HepG2 (cell line): Measurements from ENCODE around the gene TAMALIN. TPM values are rescaled to one million over a fixed set of nuclear protein-coding genes. Genes with fewer than 3 reads are reported as not detected.

ENCODE experiments used
- ASH2L ChIP-seq: fragments of 300-600, 200-600 bp; sonication (generic); IDR thresholded peaks from 2 replicates; pipeline ENCODE4 v1.7.0; 2017; ENCODE audit warnings: low read depth, mild to moderate bottlenecking, moderate library complexity, mixed read lengths, low read length; ENCODE audit not compliant: insufficient read length
- ATAD3A ChIP-seq: sonication (generic); formaldehyde crosslinking; IDR thresholded peaks from 2 replicates; pipeline ENCODE4 v1.4.0; 2020; ENCODE audit warnings: missing genetic modification reagents
- HDAC1 ChIP-seq: sonication (generic); formaldehyde crosslinking; IDR thresholded peaks from 2 replicates; pipeline ENCODE4 v1.5.1; 2020; ENCODE audit warnings: mild to moderate bottlenecking, missing genetic modification reagents
- KDM5B ChIP-seq: sonication (generic); formaldehyde crosslinking; IDR thresholded peaks from 2 replicates; pipeline ENCODE4 v1.4.0; 2020; ENCODE audit warnings: missing genetic modification reagents, mild to moderate bottlenecking, borderline replicate concordance
- MYC ChIP-seq: sonication (generic); formaldehyde crosslinking; IDR thresholded peaks from 2 replicates; pipeline ENCODE4 v1.9.0; 2021; ENCODE audit warnings: missing genetic modification reagents, borderline replicate concordance
- SIN3A ChIP-seq: IDR thresholded peaks from 2 replicates; pipeline ENCODE4 v1.6.1; 2011; ENCODE audit warnings: low read depth, mild to moderate bottlenecking, control low read depth, low read length, borderline replicate concordance
- SRSF4 ChIP-seq: fragments of 200-400 bp; formaldehyde crosslinking; IDR thresholded peaks from one replicate; pipeline ENCODE4 v1.6.1; 2018; ENCODE audit warnings: mild to moderate bottlenecking, low read depth, low read length, moderate library complexity; ENCODE audit not compliant: poor library complexity, severe bottlenecking
- ZNF101 ChIP-seq: sonication (generic); formaldehyde crosslinking; IDR thresholded peaks from 2 replicates; pipeline ENCODE4 v1.4.0; 2020; ENCODE audit warnings: mild to moderate bottlenecking, low read depth, missing genetic modification reagents, borderline replicate concordance
- ZNF672 ChIP-seq: sonication (generic); formaldehyde crosslinking; IDR thresholded peaks from 2 replicates; pipeline ENCODE4 v1.8.1; 2022; ENCODE audit warnings: missing genetic modification reagents
- ZNF761 ChIP-seq: sonication (generic); formaldehyde crosslinking; conservative IDR thresholded peaks from 2 replicates; pipeline ENCODE4 v1.4.0; 2020; ENCODE audit warnings: mild to moderate bottlenecking, missing genetic modification reagents
- ZSCAN12 ChIP-seq: sonication (generic); formaldehyde crosslinking; IDR thresholded peaks from 2 replicates; pipeline ENCODE4 v1.9.0; 2021; ENCODE audit warnings: mild to moderate bottlenecking, missing genetic modification reagents
- ZSCAN21 ChIP-seq: sonication (generic); formaldehyde crosslinking; IDR thresholded peaks from 2 replicates; pipeline ENCODE4 v1.8.0; 2022; ENCODE audit warnings: mild to moderate bottlenecking, missing genetic modification reagents, moderate library complexity, borderline replicate concordance
- polyA plus RNA-seq, 8 experiments: library from polyadenylated mRNA; depleted of rRNA in 3 of 8; stranded (reverse) in 7 of 8; unstranded in 1 of 8; fragments of >200 nt; fragmentation: Illumina TruSeq in 4 of 8; extraction: Trizol in 4 of 8; gene quantifications; 2 replicates each; pipeline versions ENCODE4 v1.2.1 to v1.2.3, GENCODE V29; 2011 to 2016; ENCODE audit warnings: low read depth in 4 of 8, missing spikeins in 1 of 8, mixed read lengths in 1 of 8; ENCODE audit not compliant: insufficient read depth in 1 of 8
- total RNA-seq, 5 experiments: library from RNA; depleted of rRNA; stranded (reverse); fragments of >200 nt; fragmentation: Illumina TruSeq; extraction: Trizol; gene quantifications; 2 replicates each; pipeline ENCODE4 v1.2.3, GENCODE V29; 2016; ENCODE audit warnings: low read depth in 1 of 5
- TF ChIP-seq, protein P1 (sequence below): sonication (generic); formaldehyde crosslinking; IDR thresholded peaks from 2 replicates; pipeline ENCODE4 v1.9.0; 2021; ENCODE audit warnings: mild to moderate bottlenecking, missing genetic modification reagents
- TF ChIP-seq, protein P2 (sequence below): sonication (generic); formaldehyde crosslinking; IDR thresholded peaks from 2 replicates; pipeline ENCODE4 v1.4.0; 2020; ENCODE audit warnings: missing genetic modification reagents
- TF ChIP-seq, protein P3 (sequence below): sonication (generic); formaldehyde crosslinking; IDR thresholded peaks from 2 replicates; pipeline ENCODE4 v1.4.0; 2020; ENCODE audit warnings: missing genetic modification reagents, borderline replicate concordance
- TF ChIP-seq, protein P4 (sequence below): sonication (generic); formaldehyde crosslinking; IDR thresholded peaks from 2 replicates; pipeline ENCODE4 v1.4.0; 2020; ENCODE audit warnings: mild to moderate bottlenecking, missing genetic modification reagents, borderline replicate concordance

TAMALIN gene
- total and polyA plus RNA-seq, 2 of the 13 experiments (the other 11 are each of a cell fraction or from before 2014, with no cell fraction given) = 2.9 to 10.9 TPM

DNA sequence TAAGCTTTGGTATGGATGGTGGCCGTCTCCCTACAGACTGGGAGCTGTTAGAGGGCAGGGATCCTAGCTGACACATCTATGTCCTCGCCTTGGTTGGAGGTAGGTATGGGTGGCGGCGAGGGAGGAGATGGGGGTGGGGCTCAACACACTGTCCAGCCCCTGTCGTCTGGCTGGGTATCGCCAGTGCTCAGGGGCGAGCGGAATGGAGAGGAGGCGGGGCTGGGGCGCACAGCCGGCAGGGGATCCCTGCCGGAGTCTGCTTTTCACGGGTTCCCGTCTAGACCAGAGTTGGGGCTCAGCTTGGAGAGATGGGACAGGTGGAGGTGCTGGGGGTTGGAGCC, 16.1 kb downstream of the TAMALIN start (continued):
- TF ChIP-seq, protein P1, sequence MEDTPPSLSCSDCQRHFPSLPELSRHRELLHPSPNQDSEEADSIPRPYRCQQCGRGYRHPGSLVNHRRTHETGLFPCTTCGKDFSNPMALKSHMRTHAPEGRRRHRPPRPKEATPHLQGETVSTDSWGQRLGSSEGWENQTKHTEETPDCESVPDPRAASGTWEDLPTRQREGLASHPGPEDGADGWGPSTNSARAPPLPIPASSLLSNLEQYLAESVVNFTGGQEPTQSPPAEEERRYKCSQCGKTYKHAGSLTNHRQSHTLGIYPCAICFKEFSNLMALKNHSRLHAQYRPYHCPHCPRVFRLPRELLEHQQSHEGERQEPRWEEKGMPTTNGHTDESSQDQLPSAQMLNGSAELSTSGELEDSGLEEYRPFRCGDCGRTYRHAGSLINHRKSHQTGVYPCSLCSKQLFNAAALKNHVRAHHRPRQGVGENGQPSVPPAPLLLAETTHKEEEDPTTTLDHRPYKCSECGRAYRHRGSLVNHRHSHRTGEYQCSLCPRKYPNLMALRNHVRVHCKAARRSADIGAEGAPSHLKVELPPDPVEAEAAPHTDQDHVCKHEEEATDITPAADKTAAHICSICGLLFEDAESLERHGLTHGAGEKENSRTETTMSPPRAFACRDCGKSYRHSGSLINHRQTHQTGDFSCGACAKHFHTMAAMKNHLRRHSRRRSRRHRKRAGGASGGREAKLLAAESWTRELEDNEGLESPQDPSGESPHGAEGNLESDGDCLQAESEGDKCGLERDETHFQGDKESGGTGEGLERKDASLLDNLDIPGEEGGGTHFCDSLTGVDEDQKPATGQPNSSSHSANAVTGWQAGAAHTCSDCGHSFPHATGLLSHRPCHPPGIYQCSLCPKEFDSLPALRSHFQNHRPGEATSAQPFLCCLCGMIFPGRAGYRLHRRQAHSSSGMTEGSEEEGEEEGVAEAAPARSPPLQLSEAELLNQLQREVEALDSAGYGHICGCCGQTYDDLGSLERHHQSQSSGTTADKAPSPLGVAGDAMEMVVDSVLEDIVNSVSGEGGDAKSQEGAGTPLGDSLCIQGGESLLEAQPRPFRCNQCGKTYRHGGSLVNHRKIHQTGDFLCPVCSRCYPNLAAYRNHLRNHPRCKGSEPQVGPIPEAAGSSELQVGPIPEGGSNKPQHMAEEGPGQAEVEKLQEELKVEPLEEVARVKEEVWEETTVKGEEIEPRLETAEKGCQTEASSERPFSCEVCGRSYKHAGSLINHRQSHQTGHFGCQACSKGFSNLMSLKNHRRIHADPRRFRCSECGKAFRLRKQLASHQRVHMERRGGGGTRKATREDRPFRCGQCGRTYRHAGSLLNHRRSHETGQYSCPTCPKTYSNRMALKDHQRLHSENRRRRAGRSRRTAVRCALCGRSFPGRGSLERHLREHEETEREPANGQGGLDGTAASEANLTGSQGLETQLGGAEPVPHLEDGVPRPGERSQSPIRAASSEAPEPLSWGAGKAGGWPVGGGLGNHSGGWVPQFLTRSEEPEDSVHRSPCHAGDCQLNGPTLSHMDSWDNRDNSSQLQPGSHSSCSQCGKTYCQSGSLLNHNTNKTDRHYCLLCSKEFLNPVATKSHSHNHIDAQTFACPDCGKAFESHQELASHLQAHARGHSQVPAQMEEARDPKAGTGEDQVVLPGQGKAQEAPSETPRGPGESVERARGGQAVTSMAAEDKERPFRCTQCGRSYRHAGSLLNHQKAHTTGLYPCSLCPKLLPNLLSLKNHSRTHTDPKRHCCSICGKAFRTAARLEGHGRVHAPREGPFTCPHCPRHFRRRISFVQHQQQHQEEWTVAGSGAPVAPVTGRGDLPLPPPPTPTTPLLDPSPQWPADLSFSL = no peak
- TF ChIP-seq HDAC1 (CRISPR knock-in tag) (no peak), ZNF101 (no peak), ASH2L (no peak), SIN3A (no peak), MYC (CRISPR knock-in tag) (peak; percentile 43; the same call in 1 of the 2 replicates), SRSF4 (no peak), ZSCAN12 (no peak), ZSCAN21 (CRISPR knock-in tag) (no peak), ZNF761 (0 out of 2 replicates have a peak, but pooled peaks have one; percentile 4), ATAD3A (no peak), KDM5B (CRISPR knock-in tag) (0 out of 2 replicates have a peak, but pooled peaks have one; percentile 3), ZNF672 (no peak)
- TF ChIP-seq, protein P2, sequence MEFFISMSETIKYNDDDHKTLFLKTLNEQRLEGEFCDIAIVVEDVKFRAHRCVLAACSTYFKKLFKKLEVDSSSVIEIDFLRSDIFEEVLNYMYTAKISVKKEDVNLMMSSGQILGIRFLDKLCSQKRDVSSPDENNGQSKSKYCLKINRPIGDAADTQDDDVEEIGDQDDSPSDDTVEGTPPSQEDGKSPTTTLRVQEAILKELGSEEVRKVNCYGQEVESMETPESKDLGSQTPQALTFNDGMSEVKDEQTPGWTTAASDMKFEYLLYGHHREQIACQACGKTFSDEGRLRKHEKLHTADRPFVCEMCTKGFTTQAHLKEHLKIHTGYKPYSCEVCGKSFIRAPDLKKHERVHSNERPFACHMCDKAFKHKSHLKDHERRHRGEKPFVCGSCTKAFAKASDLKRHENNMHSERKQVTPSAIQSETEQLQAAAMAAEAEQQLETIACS = no peak
- TF ChIP-seq, protein P3, sequence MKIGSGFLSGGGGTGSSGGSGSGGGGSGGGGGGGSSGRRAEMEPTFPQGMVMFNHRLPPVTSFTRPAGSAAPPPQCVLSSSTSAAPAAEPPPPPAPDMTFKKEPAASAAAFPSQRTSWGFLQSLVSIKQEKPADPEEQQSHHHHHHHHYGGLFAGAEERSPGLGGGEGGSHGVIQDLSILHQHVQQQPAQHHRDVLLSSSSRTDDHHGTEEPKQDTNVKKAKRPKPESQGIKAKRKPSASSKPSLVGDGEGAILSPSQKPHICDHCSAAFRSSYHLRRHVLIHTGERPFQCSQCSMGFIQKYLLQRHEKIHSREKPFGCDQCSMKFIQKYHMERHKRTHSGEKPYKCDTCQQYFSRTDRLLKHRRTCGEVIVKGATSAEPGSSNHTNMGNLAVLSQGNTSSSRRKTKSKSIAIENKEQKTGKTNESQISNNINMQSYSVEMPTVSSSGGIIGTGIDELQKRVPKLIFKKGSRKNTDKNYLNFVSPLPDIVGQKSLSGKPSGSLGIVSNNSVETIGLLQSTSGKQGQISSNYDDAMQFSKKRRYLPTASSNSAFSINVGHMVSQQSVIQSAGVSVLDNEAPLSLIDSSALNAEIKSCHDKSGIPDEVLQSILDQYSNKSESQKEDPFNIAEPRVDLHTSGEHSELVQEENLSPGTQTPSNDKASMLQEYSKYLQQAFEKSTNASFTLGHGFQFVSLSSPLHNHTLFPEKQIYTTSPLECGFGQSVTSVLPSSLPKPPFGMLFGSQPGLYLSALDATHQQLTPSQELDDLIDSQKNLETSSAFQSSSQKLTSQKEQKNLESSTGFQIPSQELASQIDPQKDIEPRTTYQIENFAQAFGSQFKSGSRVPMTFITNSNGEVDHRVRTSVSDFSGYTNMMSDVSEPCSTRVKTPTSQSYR (CRISPR knock-in tag) = peak; percentile 58; the same call in 1 of the 2 replicates
- TF ChIP-seq, protein P4, sequence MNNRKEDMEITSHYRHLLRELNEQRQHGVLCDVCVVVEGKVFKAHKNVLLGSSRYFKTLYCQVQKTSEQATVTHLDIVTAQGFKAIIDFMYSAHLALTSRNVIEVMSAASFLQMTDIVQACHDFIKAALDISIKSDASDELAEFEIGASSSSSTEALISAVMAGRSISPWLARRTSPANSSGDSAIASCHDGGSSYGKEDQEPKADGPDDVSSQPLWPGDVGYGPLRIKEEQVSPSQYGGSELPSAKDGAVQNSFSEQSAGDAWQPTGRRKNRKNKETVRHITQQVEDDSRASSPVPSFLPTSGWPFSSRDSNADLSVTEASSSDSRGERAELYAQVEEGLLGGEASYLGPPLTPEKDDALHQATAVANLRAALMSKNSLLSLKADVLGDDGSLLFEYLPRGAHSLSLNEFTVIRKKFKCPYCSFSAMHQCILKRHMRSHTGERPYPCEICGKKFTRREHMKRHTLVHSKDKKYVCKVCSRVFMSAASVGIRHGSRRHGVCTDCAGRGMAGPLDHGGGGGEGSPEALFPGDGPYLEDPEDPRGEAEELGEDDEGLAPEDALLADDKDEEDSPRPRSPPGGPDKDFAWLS (CRISPR knock-in tag) = no peak
